Measurements from ENCODE around the gene HECTD4.

The HECTD4 gene

GRCh38 chr12:112163471-112163991 is 218.7 kb downstream of the HECTD4 start:
- no peaks in the 10 kb centered on the region for H3K9me2 ChIP-seq (ENCODE audit: low read depth, low read length)
- H3K36me3 ChIP-seq (ENCODE audit: insufficient read depth, low read length), result peaks cover 47% of the 10 kb centered on the region
- no peak overlapping the region for H3K4me3 ChIP-seq (ENCODE audit: low read depth, low read length, poor library complexity, severe bottlenecking)
- no peak overlapping the region for H2AFZ ChIP-seq (ENCODE audit: low read length)
- H3K4me2 ChIP-seq (ENCODE audit: low read length), result no peak overlapping the region
- H3K9me3 ChIP-seq (ENCODE audit: low read length), result no peaks in the 10 kb centered on the region
- no peak overlapping the region for H3K27ac ChIP-seq (ENCODE audit: low read depth, low read length, poor library complexity, severe bottlenecking)
- no peaks in the 10 kb centered on the region for H3K4me1 ChIP-seq (ENCODE audit: insufficient read depth, low read length, severe bottlenecking)
- H4K20me1 ChIP-seq (ENCODE audit: insufficient read depth, low read length), result no peaks in the 10 kb centered on the region
- H3K9ac ChIP-seq (ENCODE audit: low read length), result no peak overlapping the region
- H3F3A ChIP-seq (ENCODE audit: insufficient read depth, low read length), result no peaks in the 10 kb centered on the region
- TF ChIP-seq CTCF (IDR thresholded peaks at IDR 0.05; ENCODE audit: low read length) (no peak), EZH2 (IDR thresholded peaks at IDR 0.05; ENCODE audit: borderline replicate concordance, low read length) (no peak)
- H3K79me2 ChIP-seq (ENCODE audit: insufficient read depth, low read length), result no peaks in the 10 kb centered on the region
- H3K27me3 ChIP-seq (ENCODE audit: insufficient read depth, low read length), result no peaks in the 10 kb centered on the region

GRCh38 chr12:112163056-112163455 is 219.2 kb downstream of the HECTD4 start:
- no peaks in the 10 kb centered on the region for H3K9me2 ChIP-seq (ENCODE audit: low read depth, low read length)
- no peaks in the 10 kb centered on the region for H3K9me3 ChIP-seq (ENCODE audit: low read length)
- H3K9ac ChIP-seq (ENCODE audit: low read length), result no peak overlapping the region
- H3K27ac ChIP-seq (ENCODE audit: low read depth, low read length, poor library complexity, severe bottlenecking), result no peak overlapping the region
- TF ChIP-seq CTCF (IDR thresholded peaks at IDR 0.05; ENCODE audit: low read length) (no peak), EZH2 (IDR thresholded peaks at IDR 0.05; ENCODE audit: borderline replicate concordance, low read length) (no peak)
- H3K79me2 ChIP-seq (ENCODE audit: insufficient read depth, low read length), result no peaks in the 10 kb centered on the region
- H4K20me1 ChIP-seq (ENCODE audit: insufficient read depth, low read length), result no peaks in the 10 kb centered on the region
- peaks cover 51% of the 10 kb centered on the region for H3K36me3 ChIP-seq (ENCODE audit: insufficient read depth, low read length)
- no peak overlapping the region for H3K4me2 ChIP-seq (ENCODE audit: low read length)
- H2AFZ ChIP-seq (ENCODE audit: low read length), result no peak overlapping the region
- no peaks in the 10 kb centered on the region for H3K4me1 ChIP-seq (ENCODE audit: insufficient read depth, low read length, severe bottlenecking)
- no peaks in the 10 kb centered on the region for H3K27me3 ChIP-seq (ENCODE audit: insufficient read depth, low read length)
- H3K4me3 ChIP-seq (ENCODE audit: low read depth, low read length, poor library complexity, severe bottlenecking), result no peak overlapping the region
- H3F3A ChIP-seq (ENCODE audit: insufficient read depth, low read length), result no peaks in the 10 kb centered on the region

- Histone ChIP-seq H4K20me1 (ENCODE audit: insufficient read depth, low read length) (no peaks in the 10 kb centered on the region), H3K9me2 (ENCODE audit: low read depth, low read length) (no peaks in the 10 kb centered on the region), H3F3A (ENCODE audit: insufficient read depth, low read length) (no peaks in the 10 kb centered on the region), H3K79me2 (ENCODE audit: insufficient read depth, low read length) (no peaks in the 10 kb centered on the region), H3K4me2 (ENCODE audit: low read length) (no peak overlapping the region), H3K36me3 (ENCODE audit: insufficient read depth, low read length) (peaks cover 53% of the 10 kb centered on the region), H3K9ac (ENCODE audit: low read length) (no peak overlapping the region), H3K27ac (ENCODE audit: low read depth, low read length, poor library complexity, severe bottlenecking) (no peak overlapping the region), H3K4me3 (ENCODE audit: low read depth, low read length, poor library complexity, severe bottlenecking) (no peak overlapping the region), H3K4me1 (ENCODE audit: insufficient read depth, low read length, severe bottlenecking) (no peaks in the 10 kb centered on the region), H3K9me3 (ENCODE audit: low read length) (no peaks in the 10 kb centered on the region), H3K27me3 (ENCODE audit: insufficient read depth, low read length) (no peaks in the 10 kb centered on the region), H2AFZ (ENCODE audit: low read length) (no peak overlapping the region)
- TF ChIP-seq EZH2 (IDR thresholded peaks at IDR 0.05; ENCODE audit: borderline replicate concordance, low read length) (no peak), CTCF (IDR thresholded peaks at IDR 0.05; ENCODE audit: low read length) (no peak)
Observed at GRCh38 chr12:112162241-112162790, 219.9 kb downstream of the HECTD4 start.
